Neuronal stem cell (in vitro differentiated cells): ENCODE data around the gene CBARP.
A peak's percentile ranks its signal among the peaks of the same experiment; 100 is the strongest.

Source experiments
- DNase-seq: peaks from one replicate; pipeline ENCODE4 v3.0.0-alpha.2; 2013; ENCODE audit warnings: low spot score
- H2AFZ ChIP-seq: one replicate; pipeline ENCODE4 v1.6.1; 2013; ENCODE audit warnings: mild to moderate bottlenecking, low read length, inconsistent platforms
- H2AK5ac ChIP-seq: 2 replicates; pipeline ENCODE4 v1.6.1; 2013; ENCODE audit warnings: low read depth, mild to moderate bottlenecking, inconsistent platforms, low read length, moderate library complexity, mixed read lengths
- H2BK120ac ChIP-seq: 2 replicates; pipeline ENCODE4 v1.6.1; 2013; ENCODE audit warnings: low read depth, mild to moderate bottlenecking, inconsistent platforms, low read length, moderate library complexity, mixed read lengths
- H2BK12ac ChIP-seq: one replicate; pipeline ENCODE4 v1.6.1; 2013; ENCODE audit warnings: low read length, inconsistent platforms
- H2BK15ac ChIP-seq: 2 replicates; pipeline ENCODE4 v1.6.1; 2013; ENCODE audit warnings: mild to moderate bottlenecking, low read length, inconsistent platforms, mixed read lengths
- H2BK5ac ChIP-seq: one replicate; pipeline ENCODE4 v1.6.1; 2013; ENCODE audit warnings: inconsistent platforms, mild to moderate bottlenecking, low read length, moderate library complexity
- H3K14ac ChIP-seq: one replicate; pipeline ENCODE4 v1.6.1; 2013; ENCODE audit warnings: low read length, inconsistent platforms
- H3K18ac ChIP-seq: 2 replicates; pipeline ENCODE4 v1.6.1; 2013; ENCODE audit warnings: low read length, inconsistent platforms
- H3K23ac ChIP-seq: 2 replicates; pipeline ENCODE4 v1.6.1; 2013; ENCODE audit warnings: low read depth, mild to moderate bottlenecking, mixed read lengths, low read length, inconsistent platforms; ENCODE audit not compliant: poor library complexity
- H3K27ac ChIP-seq: replicated peaks from 3 replicates; pipeline ENCODE4 v1.5.1; 2013; ENCODE audit warnings: low read length, inconsistent platforms
- H3K27me3 ChIP-seq, 3 experiments: 2 replicates each; pipeline ENCODE4 v1.6.1; 2013; ENCODE audit warnings: low read length in 3 of 3, mild to moderate bottlenecking in 2 of 3, inconsistent platforms in 1 of 3, low read depth in 1 of 3, mixed read lengths in 1 of 3, moderate library complexity in 1 of 3; ENCODE audit not compliant: control insufficient read depth in 3 of 3, insufficient read depth in 3 of 3
- H3K36me3 ChIP-seq, 2 donors: replicated peaks in 1 of 2; 2 replicates each; pipeline ENCODE4 v1.6.1; 2013; ENCODE audit warnings: low read length in 2 of 2; ENCODE audit not compliant: control insufficient read depth in 2 of 2, insufficient read depth in 2 of 2
- H3K4ac ChIP-seq: 2 replicates; pipeline ENCODE4 v1.6.1; 2013; ENCODE audit warnings: inconsistent platforms, mild to moderate bottlenecking, low read length, moderate library complexity
- H3K4me1 ChIP-seq, 2 donors: 1 replicate in 1 of 2; 2 replicates in 1 of 2; pipeline ENCODE4 v1.6.1; 2013; ENCODE audit warnings: low read length in 2 of 2, low read depth in 1 of 2; ENCODE audit not compliant: control insufficient read depth in 2 of 2, insufficient read depth in 1 of 2
- H3K4me2 ChIP-seq: one replicate; pipeline ENCODE4 v1.6.1; 2013; ENCODE audit warnings: mild to moderate bottlenecking, low read length, inconsistent platforms; ENCODE audit not compliant: insufficient read depth, poor library complexity, severe bottlenecking
- H3K4me3 ChIP-seq, 2 donors: 2 replicates each; pipeline ENCODE4 v1.5.1; 2013; ENCODE audit warnings: low read length in 2 of 2, mild to moderate bottlenecking in 2 of 2, inconsistent platforms in 1 of 2, moderate library complexity in 1 of 2
- H3K79me1 ChIP-seq: one replicate; pipeline ENCODE4 v1.6.1; 2013; ENCODE audit warnings: low read depth, mild to moderate bottlenecking, inconsistent platforms, low read length, moderate library complexity
- H3K9ac ChIP-seq: one replicate; pipeline ENCODE4 v1.6.1; 2013; ENCODE audit warnings: mild to moderate bottlenecking, low read depth, low read length, inconsistent platforms; ENCODE audit not compliant: poor library complexity
- H3K9me3 ChIP-seq, 2 donors: replicated peaks in 1 of 2; 2 replicates each; pipeline versions ENCODE3 to v1.6.1; 2013; ENCODE audit warnings: low read length in 2 of 2, mild to moderate bottlenecking in 2 of 2, inconsistent platforms in 1 of 2, low read depth in 1 of 2, mixed read lengths in 1 of 2, moderate library complexity in 1 of 2; ENCODE audit not compliant: control insufficient read depth in 2 of 2, insufficient read depth in 1 of 2
- H4K8ac ChIP-seq: one replicate; pipeline ENCODE4 v1.6.1; 2013; ENCODE audit warnings: low read depth, mild to moderate bottlenecking, inconsistent platforms, low read length, moderate library complexity
- H4K91ac ChIP-seq: one replicate; pipeline ENCODE4 v1.6.1; 2013; ENCODE audit warnings: low read length, low read depth, mild to moderate bottlenecking, inconsistent platforms; ENCODE audit not compliant: poor library complexity
- WGBS, 2 donors: extraction: QIAGEN DNeasy Blood & Tissue Kit; methylation state at CpG; one replicate each; pipeline ENCODE4 v1.1.7; 2013; ENCODE audit warnings: missing lambda C conversion rate in 2 of 2, mixed read lengths in 1 of 2; ENCODE audit not compliant: insufficient read length in 2 of 2, insufficient replicate concordance in 1 of 2; ENCODE audit errors: extremely low coverage in 2 of 2; 5-methylcytosine and 5-hydroxymethylcytosine counted together

The CBARP gene

DNA sequence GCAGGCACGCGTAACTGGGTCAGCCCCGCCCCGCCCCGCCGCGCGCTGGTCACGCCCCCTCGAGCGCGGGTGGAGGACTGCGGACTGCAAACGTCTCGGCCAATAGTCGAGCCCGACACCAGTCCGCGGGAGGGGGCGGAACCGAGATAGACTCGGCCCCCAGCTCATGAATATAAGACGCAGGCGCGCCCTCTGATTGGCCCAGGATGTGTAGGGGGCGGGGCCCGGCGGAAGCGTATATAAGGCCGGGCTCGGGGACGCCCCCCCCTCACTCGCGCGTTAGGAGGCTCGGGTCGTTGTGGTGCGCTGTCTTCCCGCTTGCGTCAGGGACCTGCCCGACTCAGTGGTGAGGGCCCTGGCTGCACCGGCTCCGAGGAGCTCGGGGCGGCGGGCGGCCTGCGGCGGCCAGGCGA, 31.3 kb upstream of the CBARP start, which contains the start of gene CIRBP:
CIRBP (plus strand) TSS at position 268 of the 413 bp plus-strand sequence. CDS start 1,602 bp downstream, outside the sequence.
- Histone ChIP-seq H3K4ac (peak within 1 kb of the TSS; percentile 98), H2AK5ac (peak within 1 kb of the TSS; percentile 99), H3K4me2 (peak within 1 kb of the TSS; percentile 90), H2BK5ac (peak within 1 kb of the TSS; percentile 98), H3K4me3 (peak within 1 kb of the TSS; percentile 86 to 88), H2AFZ (peak within 1 kb of the TSS; percentile 81), H3K79me1 (peaks cover 20% of the 10 kb centered on the region), H2BK15ac (peak within 1 kb of the TSS; percentile 96), H3K9ac (peak within 1 kb of the TSS; percentile 100), H2BK12ac (peak within 1 kb of the TSS; percentile 100), H3K27ac (peak within 1 kb of the TSS; percentile 96), H4K8ac (peak within 1 kb of the TSS; percentile 96), H3K9me3 (no peaks in the 10 kb centered on the region), H4K91ac (peak within 1 kb of the TSS; percentile 99), H3K4me1 (peaks cover 46 to 54% of the 10 kb centered on the region in 2 donors), H2BK120ac (peak within 1 kb of the TSS; percentile 73), H3K18ac (peak within 1 kb of the TSS; percentile 99), H3K14ac (peak within 1 kb of the TSS; percentile 40), H3K36me3 (peaks cover 33 to 45% of the 10 kb centered on the region in 2 donors), H3K27me3 (peaks cover 0 to 2% (median 0%) of the 10 kb centered on the region in 3 experiments), H3K23ac (peak within 1 kb of the TSS; percentile 100)
- peak; percentile 98 for DNase-seq
- no CpG with 5 or more reads among the region's 50 CpGs for WGBS, 2 donors

DNA sequence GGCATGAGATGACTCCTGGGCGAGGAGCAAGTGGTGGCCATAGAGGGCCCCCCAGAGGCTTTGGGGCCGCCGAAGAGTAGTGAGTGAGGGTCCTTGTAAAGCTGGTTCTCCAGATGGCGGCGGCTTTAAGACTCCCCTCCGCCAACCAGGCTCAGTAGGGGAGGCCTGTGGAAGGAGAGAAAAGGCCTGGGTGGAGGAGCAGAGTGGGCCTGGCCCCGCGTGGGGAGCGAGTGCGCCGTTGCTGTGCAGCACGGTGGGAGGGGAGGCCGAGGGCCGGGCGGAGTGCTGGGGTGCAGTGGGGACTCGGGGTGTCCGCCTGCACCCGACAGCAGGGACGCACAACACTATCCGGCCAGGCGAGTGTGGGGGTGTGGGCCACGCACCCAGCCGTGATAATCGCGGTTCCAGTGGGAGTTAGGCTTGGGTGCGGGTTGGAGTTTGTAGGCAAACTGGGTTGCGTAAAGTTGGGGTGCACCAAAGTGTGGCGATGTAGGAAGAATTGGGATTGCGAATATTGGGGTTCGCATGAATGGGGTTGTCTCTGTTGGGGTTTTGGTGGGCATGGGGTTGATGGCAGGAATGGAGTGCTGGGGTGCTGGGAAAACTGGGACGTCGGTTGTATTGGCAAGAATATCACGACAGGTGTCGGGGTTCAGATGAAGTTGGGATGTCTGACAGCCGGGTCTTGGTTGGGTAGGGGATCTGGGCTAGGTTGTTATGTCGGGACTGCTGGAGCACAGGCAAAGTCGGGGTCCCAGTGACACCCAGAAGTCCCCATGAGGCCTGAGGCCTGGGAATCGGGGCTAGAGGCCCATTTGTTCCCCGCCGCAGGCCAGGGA, 30.6 kb upstream of the CBARP start:
- Histone ChIP-seq H4K91ac (peak overlapping the region; percentile 97), H3K79me1 (peaks cover 20% of the 10 kb centered on the region), H3K23ac (peak overlapping the region; percentile 100), H3K36me3 (peaks cover 27 to 39% of the 10 kb centered on the region in 2 donors), H3K18ac (peak overlapping the region; percentile 86), H3K4me2 (peak overlapping the region; percentile 90), H3K4me1 (peaks cover 46 to 55% of the 10 kb centered on the region in 2 donors), H3K4me3 (peak overlapping the region; percentile 30 to 32), H2BK5ac (peak overlapping the region; percentile 84), H3K4ac (no peak overlapping the region), H3K14ac (peak overlapping the region; percentile 40), H3K9me3 (no peaks in the 10 kb centered on the region), H2AFZ (peak overlapping the region; percentile 81), H4K8ac (peak overlapping the region; percentile 48), H2BK12ac (peak overlapping the region; percentile 100), H3K27me3 (peaks cover 0 to 2% (median 0%) of the 10 kb centered on the region in 3 experiments), H2BK120ac (peak overlapping the region; percentile 73), H2BK15ac (peak overlapping the region; percentile 96), H2AK5ac (peak overlapping the region; percentile 99), H3K9ac (peak overlapping the region; percentile 78), H3K27ac (peak overlapping the region; percentile 43)
- 100% methylated on average over 3 of the region's 40 CpGs; no CpG with 5 or more reads in 1 of the 2 donors for WGBS, 2 donors
- DNase-seq, result no peak

DNA sequence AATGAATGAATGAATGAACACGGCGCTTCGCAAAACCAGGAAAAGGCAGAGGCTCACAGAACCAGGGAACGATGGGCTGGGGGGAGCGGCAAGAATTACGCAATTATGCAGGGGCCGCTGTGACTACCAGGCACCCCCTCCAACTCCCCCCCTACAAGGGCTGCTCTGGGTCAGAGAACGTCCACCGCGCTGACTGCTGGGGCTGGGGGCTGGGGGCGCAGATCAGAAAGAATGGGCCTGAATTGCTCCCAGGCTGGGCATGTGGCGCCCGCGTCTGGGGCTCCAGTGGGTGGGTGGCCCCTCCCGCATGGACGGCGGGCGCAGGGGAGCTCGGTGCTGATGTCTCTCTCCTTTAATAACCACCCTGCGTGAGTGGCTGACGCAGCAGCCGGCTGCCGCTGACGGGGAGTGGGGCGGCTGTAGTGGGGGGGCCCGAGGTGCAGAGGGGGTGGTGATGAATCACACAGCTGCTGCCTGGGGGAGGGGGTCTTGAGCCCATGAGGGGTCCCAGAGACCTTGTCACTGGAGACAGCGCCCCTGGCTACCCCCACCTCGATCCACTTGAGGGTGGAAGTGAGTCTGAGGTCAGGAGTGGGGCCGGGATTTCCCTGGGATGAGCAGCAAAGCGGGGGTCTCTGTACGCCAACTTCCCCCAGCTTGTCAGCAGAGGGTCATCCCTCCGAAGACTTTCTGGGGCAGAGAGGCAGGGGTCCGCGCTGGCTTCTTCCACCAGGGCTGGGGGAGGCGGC, 29.8 kb upstream of the CBARP start:
- DNase-seq, result no peak
- H3K18ac ChIP-seq, result peak overlapping the region; percentile 86
- H2BK12ac ChIP-seq, result peak overlapping the region; percentile 75
- peaks cover 19 to 31% of the 10 kb centered on the region in 2 donors for H3K36me3 ChIP-seq
- peak overlapping the region; percentile 96 for H2BK15ac ChIP-seq
- H3K23ac ChIP-seq, result peak overlapping the region; percentile 99
- no peak overlapping the region for H3K4ac ChIP-seq
- no peaks in the 10 kb centered on the region for H3K9me3 ChIP-seq
- peak overlapping the region; percentile 84 for H2BK5ac ChIP-seq
- H3K79me1 ChIP-seq, result peaks cover 18% of the 10 kb centered on the region
- no peak overlapping the region for H3K27ac ChIP-seq
- H4K8ac ChIP-seq, result no peak overlapping the region
- H2BK120ac ChIP-seq, result peak overlapping the region; percentile 73
- peak overlapping the region; percentile 85 for H3K9ac ChIP-seq
- H3K4me1 ChIP-seq, result peaks cover 54 to 63% of the 10 kb centered on the region in 2 donors
- peak overlapping the region; percentile 47 to 81 for H3K4me3 ChIP-seq
- no peak overlapping the region for H4K91ac ChIP-seq
- H2AFZ ChIP-seq, result peak overlapping the region; percentile 81
- H2AK5ac ChIP-seq, result peak overlapping the region; percentile 99
- no CpG with 5 or more reads among the region's 35 CpGs for WGBS, 2 donors
- peak overlapping the region; percentile 47 for H3K14ac ChIP-seq
- peaks cover 0 to 2% (median 0%) of the 10 kb centered on the region in 3 experiments for H3K27me3 ChIP-seq
- H3K4me2 ChIP-seq, result peak overlapping the region; percentile 90
